GM20431 (cell line): Measurements from ENCODE around the gene MLLT11.

Experiments
- in situ Hi-C: fragments of 300-500 bp; cut with MseI, MboI; formaldehyde crosslinking; loops from one replicate; pipeline ENCODE4 v1.15.0; 2020; ENCODE audit warnings: low sequenced_read_pairs; ENCODE audit not compliant: unreplicated experiment

MLLT11 gene

GRCh38 chr1:151055581-151055980, 4.6 kb upstream of the MLLT11 start:
- in situ Hi-C loops = no loop called here

GRCh38 chr1:151056149-151056548, 4.0 kb upstream of the MLLT11 start:
- in situ Hi-C loops = no loop called here

GRCh38 chr1:151058692-151059091, 1.5 kb upstream of the MLLT11 start:
- in situ Hi-C loops = no loop called here

- in situ Hi-C loops = no loop called here
Observed at GRCh38 chr1:151059109-151060006, 839 bp upstream of the MLLT11 start, which contains the start of gene CDC42SE1. Gene CDC42SE1 (minus strand): TSS chr1:151059622. CDS start chr1:151055730, 3,892 bp downstream.

- in situ Hi-C loops = no loop called here
Observed at GRCh38 chr1:151060657-151061421, 642 bp downstream of the MLLT11 start.

- in situ Hi-C loops = no loop called here
Observed at GRCh38 chr1:151061704-151062103, 1.5 kb downstream of the MLLT11 start.

GRCh38 chr1:151062741-151063371, 2.7 kb downstream of the MLLT11 start:
- in situ Hi-C loops = no loop called here

GRCh38 chr1:151065089-151065645, 5.0 kb downstream of the MLLT11 start:
- in situ Hi-C loops = no loop called here

GRCh38 chr1:151067185-151067584, 7.0 kb downstream of the MLLT11 start:
- in situ Hi-C loops = no loop called here

GRCh38 chr1:151069103-151069486, 8.9 kb downstream of the MLLT11 start:
- in situ Hi-C loops = no loop called here

GRCh38 chr1:151070474-151071276, 10.5 kb downstream of the MLLT11 start, which contains the start of gene GABPB2:
Gene GABPB2 (plus strand): TSS chr1:151070761. CDS start chr1:151088190, 17,429 bp downstream.
- in situ Hi-C loops = no loop called here

- in situ Hi-C loops = no loop called here
Observed at GRCh38 chr1:151072224-151072623, 12.0 kb downstream of the MLLT11 start.

GRCh38 chr1:151085953-151086559, 25.9 kb downstream of the MLLT11 start:
- in situ Hi-C loops = no loop called here

GRCh38 chr1:151097426-151097825, 37.2 kb downstream of the MLLT11 start:
- in situ Hi-C loops = loop anchor here (10.0 kb wide), 1 partner anchor 47 kb away; the partner anchor contains the start of gene SEMA6C

- in situ Hi-C loops = loop anchor here (10.0 kb wide), 1 partner anchor 47 kb away; the partner anchor contains the start of gene SEMA6C
Observed at GRCh38 chr1:151098126-151098525, 37.9 kb downstream of the MLLT11 start.

GRCh38 chr1:151104630-151105029, 44.4 kb downstream of the MLLT11 start:
- in situ Hi-C loops = no loop called here

GRCh38 chr1:151106894-151107293, 46.7 kb downstream of the MLLT11 start:
- in situ Hi-C loops = no loop called here

- in situ Hi-C loops = no loop called here
Observed at GRCh38 chr1:151108331-151108730, 48.1 kb downstream of the MLLT11 start.

- in situ Hi-C loops = no loop called here
Observed at GRCh38 chr1:151113877-151114276, 53.7 kb downstream of the MLLT11 start.
